Duodenal mucosa (tissue), 2 donors: ENCODE data around the gene PTPRG.

Experiments
- H3K27ac ChIP-seq: one replicate; pipeline ENCODE4 v1.7.0; 2013; ENCODE audit warnings: low read depth, low read length
- H3K27me3 ChIP-seq, 2 donors: one replicate each; pipeline ENCODE4 v1.7.0; 2013; ENCODE audit warnings: low read length in 2 of 2, control low read depth in 1 of 2; ENCODE audit not compliant: insufficient read depth in 2 of 2, control insufficient read depth in 1 of 2
- H3K36me3 ChIP-seq, 2 donors: one replicate each; pipeline ENCODE4 v1.7.0; 2013; ENCODE audit warnings: low read length in 2 of 2, control low read depth in 1 of 2; ENCODE audit not compliant: insufficient read depth in 2 of 2, control insufficient read depth in 1 of 2
- H3K4me1 ChIP-seq, 2 donors: one replicate each; pipeline ENCODE4 v1.7.0; 2013; ENCODE audit warnings: low read length in 2 of 2, control low read depth in 1 of 2; ENCODE audit not compliant: insufficient read depth in 2 of 2, control insufficient read depth in 1 of 2
- H3K4me3 ChIP-seq, 2 donors: one replicate each; pipeline ENCODE4 v1.7.0; 2013; ENCODE audit warnings: low read length in 2 of 2, low read depth in 1 of 2
- H3K9ac ChIP-seq, 2 donors: one replicate each; pipeline ENCODE4 v1.7.0; 2013; ENCODE audit warnings: low read length in 2 of 2, low read depth in 1 of 2
- H3K9me3 ChIP-seq, 2 donors: one replicate each; pipeline ENCODE4 v1.7.0; 2013; ENCODE audit warnings: low read length in 2 of 2, control low read depth in 1 of 2; ENCODE audit not compliant: control insufficient read depth in 1 of 2

The PTPRG gene

DNA sequence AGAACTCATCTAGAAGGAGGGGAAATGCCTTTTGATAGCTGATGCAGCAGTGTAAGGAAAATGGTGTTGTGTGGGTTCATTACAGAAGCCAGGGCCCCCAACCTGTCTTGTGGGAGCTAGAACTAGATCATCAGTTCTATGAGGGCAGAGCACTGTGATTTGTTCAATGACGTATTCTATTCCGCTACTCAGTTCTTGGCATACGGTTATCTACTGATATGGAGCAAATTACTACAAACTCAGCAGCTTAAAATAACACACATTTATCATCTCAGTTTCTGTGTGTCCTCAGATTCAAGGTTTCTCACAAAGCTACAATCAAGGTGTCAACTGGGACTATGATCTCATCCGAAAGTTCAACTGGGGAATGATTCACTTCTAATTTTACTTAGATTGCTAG is 561.4 kb downstream of the PTPRG start:
- Histone ChIP-seq H3K4me1 (no peaks in the 10 kb centered on the region), H3K4me3 (no peak overlapping the region), H3K27me3 (no peaks in the 10 kb centered on the region), H3K9me3 (peaks cover 0 to 3% of the 10 kb centered on the region in 2 donors), H3K9ac (no peak overlapping the region), H3K36me3 (no peaks in the 10 kb centered on the region), H3K27ac (no peak overlapping the region)

DNA sequence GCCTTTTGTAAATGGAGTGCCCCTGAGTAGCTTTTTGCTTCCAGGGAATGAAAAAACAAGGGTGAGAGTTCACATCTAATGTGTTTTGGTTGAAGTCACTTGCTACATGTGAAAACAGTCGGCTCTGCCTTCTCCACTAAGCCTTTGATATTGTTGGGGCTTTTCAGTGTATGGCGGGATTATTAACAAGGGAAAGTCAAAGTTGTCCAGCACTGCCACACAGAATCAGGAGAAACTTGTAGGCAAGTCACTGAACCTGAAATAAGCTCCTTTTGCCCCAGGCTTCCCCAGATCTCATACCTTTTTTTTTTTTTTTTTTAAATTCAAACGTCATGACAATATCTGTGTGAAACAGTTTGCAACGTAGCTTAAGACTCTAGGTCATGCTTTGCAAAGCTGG is 564.0 kb downstream of the PTPRG start:
- H3K4me1 ChIP-seq, result no peaks in the 10 kb centered on the region
- peaks cover 0 to 3% of the 10 kb centered on the region in 2 donors for H3K9me3 ChIP-seq
- H3K27ac ChIP-seq, result no peak overlapping the region

DNA sequence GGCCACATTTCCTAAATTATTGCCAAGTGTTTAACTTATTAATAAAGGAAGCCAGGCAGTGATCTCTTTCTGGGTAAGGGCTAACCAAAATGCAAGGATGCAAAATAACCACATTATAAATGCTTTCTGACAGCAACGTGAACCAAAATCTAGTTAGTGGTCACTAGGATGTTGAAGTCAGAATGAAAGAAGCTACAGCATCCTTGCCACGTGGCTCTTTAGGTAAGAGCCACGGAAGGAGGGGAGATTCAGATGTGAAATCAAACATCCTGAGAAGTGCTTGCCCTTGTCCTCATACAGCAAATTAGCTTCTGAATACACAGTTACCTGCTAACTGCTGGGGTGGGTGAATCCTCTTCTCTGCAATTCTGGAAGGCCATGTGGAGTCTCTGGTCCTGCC is 565.7 kb downstream of the PTPRG start:
- Histone ChIP-seq H3K36me3 (no peaks in the 10 kb centered on the region), H3K9ac (no peak overlapping the region), H3K27me3 (no peaks in the 10 kb centered on the region), H3K4me1 (no peaks in the 10 kb centered on the region), H3K4me3 (no peak overlapping the region), H3K9me3 (peaks cover 0 to 3% of the 10 kb centered on the region in 2 donors), H3K27ac (no peak overlapping the region)

More for the DNA sequence above, 564.0 kb downstream of the PTPRG start:
- Histone ChIP-seq H3K36me3 (no peaks in the 10 kb centered on the region), H3K4me3 (no peak overlapping the region), H3K9ac (no peak overlapping the region), H3K27me3 (no peaks in the 10 kb centered on the region)

DNA sequence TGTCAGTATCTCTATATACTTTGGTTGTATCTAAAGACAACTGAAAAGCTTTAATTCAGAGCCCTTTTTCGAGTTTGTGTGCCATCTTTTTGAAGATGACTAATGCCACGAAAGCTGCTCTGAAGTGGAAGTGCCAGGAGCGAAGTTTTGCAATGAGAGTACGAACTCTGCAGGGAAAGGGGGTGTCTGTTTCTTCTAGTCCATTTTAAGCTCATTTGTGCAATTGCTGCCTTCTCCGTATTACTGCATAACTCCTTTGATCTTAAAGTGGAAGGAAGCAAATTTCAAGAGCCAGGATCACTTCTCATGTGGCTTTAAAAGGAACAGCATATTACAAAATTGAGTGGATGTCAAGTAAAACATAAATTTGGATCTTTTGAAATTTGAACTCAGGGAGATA is 566.7 kb downstream of the PTPRG start:
- no peaks in the 10 kb centered on the region for H3K9me3 ChIP-seq
- no peaks in the 10 kb centered on the region for H3K4me1 ChIP-seq
- H3K9ac ChIP-seq, result no peak overlapping the region
- no peak overlapping the region for H3K4me3 ChIP-seq
- H3K36me3 ChIP-seq, result no peaks in the 10 kb centered on the region
- H3K27me3 ChIP-seq, result no peaks in the 10 kb centered on the region
- H3K27ac ChIP-seq, result no peak overlapping the region

DNA sequence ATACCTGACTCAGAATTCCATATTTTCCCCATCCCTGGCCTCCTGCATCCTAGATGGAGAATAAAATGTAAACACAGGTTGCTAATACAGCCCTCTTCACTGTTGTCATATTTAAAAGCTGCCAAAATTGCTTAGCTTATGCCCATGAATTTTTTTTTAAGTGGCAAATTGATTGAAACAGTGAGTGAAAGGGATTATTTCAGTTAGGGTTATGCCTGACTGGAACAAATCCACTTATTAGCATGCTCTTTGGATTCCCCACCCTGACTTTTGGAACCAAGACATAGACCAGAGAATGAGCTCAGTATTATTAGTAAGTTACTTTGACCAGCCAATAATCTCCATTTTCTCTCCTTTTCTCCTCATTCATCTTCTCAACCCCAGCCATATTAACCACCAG is 567.3 kb downstream of the PTPRG start:
- no peak overlapping the region for H3K27ac ChIP-seq
- no peaks in the 10 kb centered on the region for H3K9me3 ChIP-seq
- no peaks in the 10 kb centered on the region for H3K36me3 ChIP-seq
- H3K4me1 ChIP-seq, result no peaks in the 10 kb centered on the region
- H3K27me3 ChIP-seq, result no peaks in the 10 kb centered on the region
- no peak overlapping the region for H3K4me3 ChIP-seq
- H3K9ac ChIP-seq, result no peak overlapping the region

DNA sequence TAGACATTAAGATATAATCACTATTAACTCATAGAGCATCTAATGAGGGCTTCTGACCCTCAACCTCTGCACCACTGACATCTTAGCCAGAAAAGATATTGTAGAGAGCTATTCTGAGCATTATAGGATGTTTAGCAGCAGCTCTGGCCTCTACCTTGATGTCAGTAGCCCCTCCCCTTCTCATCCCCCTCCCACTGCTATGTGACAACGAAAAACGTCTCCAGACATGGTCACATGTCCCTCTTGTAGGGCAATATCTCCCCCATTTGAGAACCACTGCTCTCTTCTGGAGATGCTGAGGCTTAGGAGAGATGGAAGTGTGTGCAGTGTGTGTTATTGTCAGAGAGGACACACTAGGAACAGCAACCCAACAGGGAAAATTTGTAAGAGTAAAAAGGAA is 569.7 kb downstream of the PTPRG start:
- no peaks in the 10 kb centered on the region for H3K9me3 ChIP-seq
- no peaks in the 10 kb centered on the region for H3K36me3 ChIP-seq
- no peaks in the 10 kb centered on the region for H3K27me3 ChIP-seq
- H3K4me1 ChIP-seq, result peaks cover 0 to 7% of the 10 kb centered on the region in 2 donors
- H3K27ac ChIP-seq, result no peak overlapping the region
- no peak overlapping the region for H3K9ac ChIP-seq
- H3K4me3 ChIP-seq, result no peak overlapping the region

DNA sequence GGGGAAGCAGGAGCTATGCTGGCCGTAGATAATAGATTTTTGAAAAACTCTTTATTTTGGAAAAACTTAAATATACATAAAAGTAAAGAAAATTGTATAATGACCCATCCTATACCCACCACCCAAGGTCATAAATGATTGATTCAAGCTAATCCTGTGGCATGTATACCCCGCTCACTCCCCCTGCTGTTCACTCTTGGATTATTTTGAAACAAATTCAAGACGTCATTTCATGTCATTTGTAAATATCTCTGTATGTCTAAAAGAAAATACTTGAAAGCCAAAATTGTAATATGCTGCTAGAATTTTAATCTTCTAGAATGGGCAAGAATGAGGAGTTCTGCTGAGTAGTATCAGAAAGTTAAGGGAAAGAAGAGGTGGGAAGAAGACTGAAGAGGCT is 570.2 kb downstream of the PTPRG start:
- Histone ChIP-seq H3K27ac (no peak overlapping the region), H3K4me1 (peaks cover 0 to 7% of the 10 kb centered on the region in 2 donors)

DNA sequence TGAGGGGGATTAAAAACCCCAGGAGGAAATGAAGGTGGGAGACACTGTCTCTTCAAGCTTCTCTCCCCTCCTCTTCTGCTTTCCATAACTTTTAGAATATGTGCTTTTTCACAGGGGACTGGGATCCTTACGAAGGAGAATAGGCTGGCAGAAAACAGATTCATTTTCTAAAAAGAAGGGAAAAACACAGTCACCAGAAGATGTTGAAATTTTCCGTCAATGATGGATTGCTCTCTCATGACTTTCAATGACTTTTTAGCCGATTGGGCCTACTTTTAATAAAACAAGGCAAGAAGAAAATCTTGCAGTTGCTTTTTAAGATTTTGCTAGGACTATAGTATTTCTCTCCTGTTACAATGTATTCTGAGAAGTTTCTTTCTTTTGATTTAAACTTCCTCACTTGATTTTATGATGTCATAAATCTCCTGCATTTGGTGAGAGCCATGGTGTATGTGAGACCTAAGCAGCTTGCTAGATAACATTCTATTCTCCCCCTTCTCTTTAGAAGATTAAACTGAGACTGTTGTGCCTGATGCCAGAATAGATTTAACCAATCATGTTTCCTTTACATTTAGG is 570.7 kb downstream of the PTPRG start:
- Histone ChIP-seq H3K9me3 (no peaks in the 10 kb centered on the region), H3K4me3 (no peak overlapping the region), H3K36me3 (no peaks in the 10 kb centered on the region), H3K27me3 (no peaks in the 10 kb centered on the region), H3K9ac (no peak overlapping the region), H3K27ac (no peak overlapping the region), H3K4me1 (peaks cover 0 to 7% of the 10 kb centered on the region in 2 donors)

More for the DNA sequence above, 570.2 kb downstream of the PTPRG start:
- no peak overlapping the region for H3K9ac ChIP-seq
- H3K4me3 ChIP-seq, result no peak overlapping the region
- no peaks in the 10 kb centered on the region for H3K36me3 ChIP-seq
- H3K9me3 ChIP-seq, result no peaks in the 10 kb centered on the region
- no peaks in the 10 kb centered on the region for H3K27me3 ChIP-seq

DNA sequence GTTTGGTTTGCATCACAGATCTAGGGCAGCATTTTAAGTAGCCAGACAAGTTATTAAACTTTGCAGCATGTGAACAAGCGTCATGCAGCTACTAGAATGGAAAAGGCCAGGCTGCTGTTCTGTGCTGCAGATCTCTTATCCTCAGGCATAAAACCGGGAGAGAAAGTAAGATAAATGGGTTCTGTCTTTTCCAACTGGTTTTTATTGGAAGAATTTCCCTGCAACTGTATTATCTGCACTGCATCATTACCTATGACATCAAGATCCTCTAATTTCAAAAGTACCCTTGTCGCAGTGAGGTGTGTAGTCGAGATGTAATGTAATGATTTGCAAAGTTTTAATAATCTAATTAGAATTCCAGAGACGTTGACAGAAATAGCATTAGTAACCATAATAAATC is 571.6 kb downstream of the PTPRG start:
- no peaks in the 10 kb centered on the region for H3K36me3 ChIP-seq
- H3K9ac ChIP-seq, result no peak overlapping the region
- H3K9me3 ChIP-seq, result no peaks in the 10 kb centered on the region
- peaks cover 0 to 7% of the 10 kb centered on the region in 2 donors for H3K4me1 ChIP-seq
- H3K4me3 ChIP-seq, result no peak overlapping the region
- no peaks in the 10 kb centered on the region for H3K27me3 ChIP-seq
- H3K27ac ChIP-seq, result no peak overlapping the region

DNA sequence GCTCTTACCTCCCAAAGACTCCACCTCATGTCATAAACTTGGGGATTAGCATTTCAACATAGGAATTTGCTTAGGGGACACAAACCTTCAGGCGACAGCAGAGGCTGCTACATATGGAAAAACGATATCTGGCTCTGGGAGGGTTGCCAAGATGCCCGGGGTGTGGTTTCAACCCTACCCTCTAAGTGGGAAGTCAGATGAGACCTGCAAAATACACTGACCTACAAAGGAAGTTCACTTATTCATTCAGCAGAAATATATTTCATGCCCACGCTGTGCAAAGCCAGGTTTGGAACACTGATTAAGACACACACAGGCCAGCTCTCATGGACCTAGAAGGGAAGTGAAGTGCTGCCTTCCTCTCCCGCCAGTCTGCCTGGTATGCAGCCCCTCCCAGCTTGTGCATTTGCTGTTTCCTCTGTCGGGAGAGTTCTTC is 572.7 kb downstream of the PTPRG start:
- H3K9ac ChIP-seq, result no peak overlapping the region
- no peaks in the 10 kb centered on the region for H3K27me3 ChIP-seq
- H3K4me1 ChIP-seq, result peaks cover 0 to 7% of the 10 kb centered on the region in 2 donors
- peaks cover 0 to 3% of the 10 kb centered on the region in 2 donors for H3K36me3 ChIP-seq
- H3K4me3 ChIP-seq, result no peak overlapping the region
- no peaks in the 10 kb centered on the region for H3K9me3 ChIP-seq
- H3K27ac ChIP-seq, result no peak overlapping the region

DNA sequence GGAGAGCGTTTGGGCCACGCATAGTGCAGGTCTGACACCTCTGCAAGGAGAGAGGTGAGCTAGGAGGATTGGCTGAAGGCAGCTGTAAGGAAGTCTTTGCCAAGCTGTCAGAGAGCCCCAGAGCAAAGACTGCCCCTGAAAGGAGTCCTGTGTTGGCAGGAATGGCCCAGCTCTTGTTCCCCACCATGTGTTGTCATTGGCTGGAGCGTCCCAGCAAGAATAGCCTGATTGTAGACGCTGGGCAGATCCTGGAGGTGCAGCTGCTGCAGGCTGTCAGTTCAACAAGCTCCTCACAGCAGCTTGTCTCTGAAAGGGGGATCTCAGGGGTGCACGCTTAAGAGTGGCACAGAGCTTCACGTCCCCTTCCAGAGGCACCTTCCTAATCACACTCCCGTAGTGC is 574.4 kb downstream of the PTPRG start:
- no peak overlapping the region for H3K4me3 ChIP-seq
- H3K36me3 ChIP-seq, result peaks cover 0 to 6% of the 10 kb centered on the region in 2 donors
- no peak overlapping the region for H3K9ac ChIP-seq
- no peaks in the 10 kb centered on the region for H3K27me3 ChIP-seq
- no peaks in the 10 kb centered on the region for H3K9me3 ChIP-seq
- H3K4me1 ChIP-seq, result peaks cover 0 to 7% of the 10 kb centered on the region in 2 donors
- no peak overlapping the region for H3K27ac ChIP-seq
